Transverse colon (tissue), 4 donors: Measurements from ENCODE around the gene BYSL.

ENCODE experiments used
- POLR2A ChIP-seq: fragments of 450-650 bp; IDR thresholded peaks from one replicate; pipeline ENCODE4 v1.6.1; 2016; ENCODE audit warnings: antibody characterized with exemption, mild to moderate bottlenecking, moderate library complexity
- POLR2AphosphoS5 ChIP-seq, 3 donors: sonication (generic); formaldehyde crosslinking; IDR thresholded peaks; one replicate each; pipeline ENCODE4 v1.6.1; 2016; ENCODE audit warnings: antibody characterized with exemption in 3 of 3
- TF ChIP-seq, protein P1 (sequence below), 5 experiments: fragments of 200-600 bp in 3 of 5; fragments of 450-650 bp in 2 of 5; sonication (generic) in 3 of 5; IDR thresholded peaks; 1 replicate in 2 of 5; 2 replicates in 3 of 5; pipeline ENCODE4 v1.5.1; 2016 to 2017; ENCODE audit warnings: antibody characterized with exemption in 5 of 5, inconsistent platforms in 3 of 5, mild to moderate bottlenecking in 2 of 5, moderate library complexity in 1 of 5

- TF ChIP-seq, protein P1, sequence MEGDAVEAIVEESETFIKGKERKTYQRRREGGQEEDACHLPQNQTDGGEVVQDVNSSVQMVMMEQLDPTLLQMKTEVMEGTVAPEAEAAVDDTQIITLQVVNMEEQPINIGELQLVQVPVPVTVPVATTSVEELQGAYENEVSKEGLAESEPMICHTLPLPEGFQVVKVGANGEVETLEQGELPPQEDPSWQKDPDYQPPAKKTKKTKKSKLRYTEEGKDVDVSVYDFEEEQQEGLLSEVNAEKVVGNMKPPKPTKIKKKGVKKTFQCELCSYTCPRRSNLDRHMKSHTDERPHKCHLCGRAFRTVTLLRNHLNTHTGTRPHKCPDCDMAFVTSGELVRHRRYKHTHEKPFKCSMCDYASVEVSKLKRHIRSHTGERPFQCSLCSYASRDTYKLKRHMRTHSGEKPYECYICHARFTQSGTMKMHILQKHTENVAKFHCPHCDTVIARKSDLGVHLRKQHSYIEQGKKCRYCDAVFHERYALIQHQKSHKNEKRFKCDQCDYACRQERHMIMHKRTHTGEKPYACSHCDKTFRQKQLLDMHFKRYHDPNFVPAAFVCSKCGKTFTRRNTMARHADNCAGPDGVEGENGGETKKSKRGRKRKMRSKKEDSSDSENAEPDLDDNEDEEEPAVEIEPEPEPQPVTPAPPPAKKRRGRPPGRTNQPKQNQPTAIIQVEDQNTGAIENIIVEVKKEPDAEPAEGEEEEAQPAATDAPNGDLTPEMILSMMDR (IDR thresholded peaks at IDR 0.05), result no peak
- TF ChIP-seq POLR2A (no peak), POLR2AphosphoS5 (IDR thresholded peaks at IDR 0.05) (no peak)
Observed at GRCh38 chr6:41954668-41955067, 33.4 kb downstream of the BYSL start.
